CD14-positive monocyte (primary cell): ENCODE data around the gene SPATA32. TPM values are rescaled to one million over a fixed set of nuclear protein-coding genes. Genes with fewer than 3 reads are reported as not detected.

Experiments
- DNase-seq, 3 donors: peaks; one replicate each; pipeline ENCODE4 v3.0.0-alpha.2; 2011 to 2022
- H2AFZ ChIP-seq: 2 replicates; pipeline ENCODE4 v1.6.0; 2012; ENCODE audit warnings: mild to moderate bottlenecking, low read depth, low read length, inconsistent platforms; ENCODE audit not compliant: insufficient read depth, poor library complexity, severe bottlenecking
- H3K27ac ChIP-seq, 2 donors: 1 replicate in 1 of 2; 2 replicates in 1 of 2; pipeline ENCODE4 v1.5.1; 2012 to 2013; ENCODE audit warnings: low read length in 2 of 2, control low read depth in 1 of 2, inconsistent platforms in 1 of 2, low read depth in 1 of 2, mild to moderate bottlenecking in 1 of 2
- H3K27me3 ChIP-seq, 2 donors: one replicate each; pipeline versions ENCODE4 v1.6.0 to v1.6.1; 2011 to 2013; ENCODE audit warnings: low read length in 2 of 2; ENCODE audit not compliant: control insufficient read depth in 2 of 2, insufficient read depth in 2 of 2
- H3K36me3 ChIP-seq, 2 donors: replicated peaks in 1 of 2; 1 replicate in 1 of 2; 2 replicates in 1 of 2; pipeline versions ENCODE4 v1.5.1 to v1.6.1; 2012 to 2013; ENCODE audit warnings: low read length in 2 of 2, control low read depth in 1 of 2, inconsistent platforms in 1 of 2, mild to moderate bottlenecking in 1 of 2; ENCODE audit not compliant: insufficient read depth in 2 of 2, control insufficient read depth in 1 of 2
- H3K4me1 ChIP-seq, 2 donors: 1 replicate in 1 of 2; 2 replicates in 1 of 2; pipeline versions ENCODE4 v1.5.1 to v1.6.1; 2012 to 2013; ENCODE audit warnings: low read length in 2 of 2, control low read depth in 1 of 2, inconsistent platforms in 1 of 2, mild to moderate bottlenecking in 1 of 2, moderate library complexity in 1 of 2; ENCODE audit not compliant: insufficient read depth in 2 of 2, control insufficient read depth in 1 of 2
- H3K4me2 ChIP-seq: replicated peaks from 2 replicates; pipeline ENCODE3; 2012; ENCODE audit warnings: low read length, moderate library complexity, mild to moderate bottlenecking; ENCODE audit not compliant: poor library complexity, severe bottlenecking; ENCODE audit errors: extremely low read depth
- H3K4me3 ChIP-seq, 3 experiments: fragments of 200-600 bp in 1 of 3; sonication (generic) in 1 of 3; replicated peaks in 1 of 3; 1 replicate in 2 of 3; 2 replicates in 1 of 3; pipeline ENCODE4 v1.5.1; 2011 to 2013; ENCODE audit warnings: low read length in 3 of 3, mild to moderate bottlenecking in 3 of 3, control low read depth in 2 of 3, low read depth in 2 of 3, inconsistent platforms in 1 of 3, moderate library complexity in 1 of 3
- H3K79me2 ChIP-seq: 2 replicates; pipeline ENCODE4 v1.6.0; 2012; ENCODE audit warnings: mild to moderate bottlenecking, control low read depth, inconsistent platforms, low read length, moderate library complexity; ENCODE audit not compliant: insufficient read depth
- H3K9ac ChIP-seq: 2 replicates; pipeline ENCODE4 v1.6.0; 2017; ENCODE audit warnings: low read length, mild to moderate bottlenecking; ENCODE audit not compliant: insufficient read depth, poor library complexity, severe bottlenecking
- H3K9me3 ChIP-seq, 2 donors: replicated peaks in 1 of 2; 1 replicate in 1 of 2; 2 replicates in 1 of 2; pipeline versions ENCODE4 v1.5.1 to v1.6.1; 2012 to 2013; ENCODE audit warnings: low read length in 2 of 2, control low read depth in 1 of 2; ENCODE audit not compliant: control insufficient read depth in 1 of 2, insufficient read depth in 1 of 2
- H4K20me1 ChIP-seq: 2 replicates; pipeline ENCODE4 v1.6.0; 2012; ENCODE audit warnings: mild to moderate bottlenecking, low read length, control low read depth, moderate library complexity; ENCODE audit not compliant: insufficient read depth
- H3K27ac Mint-ChIP-seq, 7 donors: one replicate each; pipeline ENCODE4 v1.8.0; 2020; ENCODE audit warnings: mild to moderate bottlenecking in 7 of 7, mixed read lengths in 7 of 7, moderate library complexity in 6 of 7, inconsistent platforms in 2 of 7
- H3K27me3 Mint-ChIP-seq, 3 donors: one replicate each; pipeline ENCODE4 v1.8.0; 2021 to 2022; ENCODE audit warnings: low read depth in 3 of 3, mild to moderate bottlenecking in 3 of 3, mixed read lengths in 3 of 3, moderate library complexity in 3 of 3, inconsistent platforms in 1 of 3
- H3K36me3 Mint-ChIP-seq, 2 donors: one replicate each; pipeline ENCODE4 v1.8.0; 2020; ENCODE audit warnings: mixed read lengths in 2 of 2, inconsistent platforms in 1 of 2, mild to moderate bottlenecking in 1 of 2
- H3K4me1 Mint-ChIP-seq: one replicate; pipeline ENCODE4 v1.8.0; 2020; ENCODE audit warnings: mild to moderate bottlenecking, mixed read lengths
- H3K4me3 Mint-ChIP-seq, 2 donors: one replicate each; pipeline ENCODE4 v1.8.0; 2020; ENCODE audit warnings: mild to moderate bottlenecking in 2 of 2, mixed read lengths in 2 of 2, moderate library complexity in 1 of 2
- H3K9me3 Mint-ChIP-seq, 7 donors: one replicate each; pipeline ENCODE4 v1.8.0; 2020 to 2022; ENCODE audit warnings: mixed read lengths in 7 of 7, mild to moderate bottlenecking in 6 of 7, moderate library complexity in 6 of 7, inconsistent platforms in 2 of 7
- CTCF ChIP-seq: fragments of 200-600 bp; IDR thresholded peaks from one replicate; pipeline ENCODE4 v1.8.0; 2022; ENCODE audit warnings: antibody characterized with exemption, mild to moderate bottlenecking
- WGBS: methylation state at CpG from one replicate; pipeline ENCODE4 v1.1.5; 2013; ENCODE audit warnings: missing lambda C conversion rate; ENCODE audit not compliant: insufficient coverage; 5-methylcytosine and 5-hydroxymethylcytosine counted together
- intact Hi-C, 2 donors: fragments of 100-400 bp; cut with micrococcal nuclease; formaldehyde crosslinking; loops; one replicate each; pipeline versions ENCODE4 v1.15.0 to v1.15.1; 2023
- polyA plus RNA-seq, 3 donors: library from polyadenylated mRNA; depleted of rRNA in 1 of 3; unstranded in 2 of 3; stranded (reverse) in 1 of 3; fragments of 300-500 nt in 2 of 3; fragments of >200 nt in 1 of 3; fragmentation: Illumina TruSeq in 2 of 3; gene quantifications; 1 replicate in 2 of 3; 2 replicates in 1 of 3; pipeline ENCODE4 v1.2.3, GENCODE V29; 2012 to 2021

The SPATA32 gene
- polyA plus RNA-seq, 3 donors, result not detected

DNA sequence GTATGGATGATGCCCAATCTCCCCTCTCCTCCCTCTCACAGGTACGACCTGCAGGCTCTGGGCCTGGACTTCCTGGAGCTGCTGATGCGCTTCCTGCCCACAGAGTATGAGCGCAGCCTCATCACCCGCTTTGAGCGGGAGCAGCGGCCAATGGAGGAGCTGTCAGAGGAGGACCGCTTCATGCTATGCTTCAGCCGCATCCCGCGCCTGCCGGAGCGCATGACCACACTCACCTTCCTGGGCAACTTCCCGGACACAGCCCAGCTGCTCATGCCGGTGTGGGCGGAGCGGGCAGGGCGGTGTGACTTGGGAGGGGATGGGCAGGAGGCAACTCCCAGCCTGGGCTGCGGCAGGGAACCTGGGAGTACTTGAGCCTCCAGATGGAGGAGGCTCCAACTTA, 18.1 kb downstream of the SPATA32 start:
- no peak overlapping the region for H3K9ac ChIP-seq
- DNase-seq, result no peak
- peaks cover 79 to 87% of the 10 kb centered on the region in 2 donors for H3K36me3 ChIP-seq
- H2AFZ ChIP-seq, result no peak overlapping the region
- peaks cover 0 to 6% (median 0%) of the 10 kb centered on the region in 3 donors for H3K27me3 Mint-ChIP-seq
- no peak overlapping the region for H3K27ac Mint-ChIP-seq
- H3K36me3 Mint-ChIP-seq, result peaks cover 76 to 87% of the 10 kb centered on the region in 2 donors
- H3K4me2 ChIP-seq, result no peak overlapping the region
- H3K27me3 ChIP-seq, result no peaks in the 10 kb centered on the region
- peaks cover 37% of the 10 kb centered on the region for H3K79me2 ChIP-seq
- intact Hi-C loops, result no loop called here
- no peak for TF ChIP-seq CTCF
- no peak overlapping the region for H3K4me3 Mint-ChIP-seq
- no peak overlapping the region for H3K4me3 ChIP-seq
- no peaks in the 10 kb centered on the region for H3K9me3 ChIP-seq
- peaks cover 0 to 3% (median 0%) of the 10 kb centered on the region in 7 donors for H3K9me3 Mint-ChIP-seq
- WGBS, result 92% methylated on average over 15 of the region's 18 CpGs
- peaks cover 36% of the 10 kb centered on the region for H3K4me1 Mint-ChIP-seq
- peaks cover 35 to 46% of the 10 kb centered on the region in 2 donors for H3K4me1 ChIP-seq
- no peak overlapping the region for H3K27ac ChIP-seq
- H4K20me1 ChIP-seq, result peaks cover 99% of the 10 kb centered on the region

GRCh38 chr17:45242029-45242414, 19.9 kb downstream of the SPATA32 start:
- Histone ChIP-seq H3K36me3 (peaks cover 96 to 97% of the 10 kb centered on the region in 2 donors), H2AFZ (no peak overlapping the region), H3K27ac (no peak overlapping the region), H3K27me3 (no peaks in the 10 kb centered on the region), H3K9ac (no peak overlapping the region), H4K20me1 (peaks cover 99% of the 10 kb centered on the region), H3K4me3 (no peak overlapping the region), H3K9me3 (no peaks in the 10 kb centered on the region), H3K4me2 (no peak overlapping the region), H3K4me1 (peaks cover 24 to 34% of the 10 kb centered on the region in 2 donors), H3K79me2 (peaks cover 54% of the 10 kb centered on the region)
- TF ChIP-seq CTCF, result no peak
- Mint-ChIP-seq H3K36me3 (peaks cover 91 to 97% of the 10 kb centered on the region in 2 donors), H3K27ac (peak overlapping the region in 2 of 7 donors; percentile 68 to 70), H3K9me3 (peaks cover 0 to 3% (median 0%) of the 10 kb centered on the region in 7 donors), H3K4me1 (peaks cover 34% of the 10 kb centered on the region), H3K27me3 (peaks cover 0 to 8% (median 0%) of the 10 kb centered on the region in 3 donors), H3K4me3 (no peak overlapping the region)
- 96% methylated on average over 15 of the region's 18 CpGs for WGBS
- intact Hi-C loops, result no loop called here
- no peak for DNase-seq
